Karpas-422 (cell line): ENCODE data around the gene PRRC2B. TPM values are rescaled to one million over a fixed set of nuclear protein-coding genes. Genes with fewer than 3 reads are reported as not detected.
"Not testable (repeated sequence)": the region's sequence is repeated elsewhere in the genome, so short reads cannot be mapped to it uniquely, and the experiment has no call there.

ENCODE experiments used
- DNase-seq: peaks from one replicate; pipeline ENCODE4 v3.0.0-alpha.2; 2015
- H2AFZ ChIP-seq: fragments of 200-600 bp; sonication (generic); 2 replicates; pipeline ENCODE4 v1.6.1; 2014; ENCODE audit warnings: antibody characterized with exemption, low read length, mixed read lengths
- H3K27ac ChIP-seq: fragments of 200-600 bp; sonication (generic); 2 replicates; pipeline ENCODE4 v1.5.1; 2014; ENCODE audit warnings: mild to moderate bottlenecking, low read length, moderate library complexity
- H3K27me3 ChIP-seq: fragments of 200-600 bp; sonication (generic); 2 replicates; pipeline ENCODE4 v1.6.1; 2014; ENCODE audit warnings: low read length, mixed read lengths
- H3K36me3 ChIP-seq: fragments of 200-600 bp; sonication (generic); 2 replicates; pipeline ENCODE4 v1.6.1; 2014; ENCODE audit warnings: low read length, mixed read lengths; ENCODE audit not compliant: insufficient read depth
- H3K4me1 ChIP-seq: fragments of 200-600 bp; sonication (generic); 2 replicates; pipeline ENCODE4 v1.6.1; 2014; ENCODE audit warnings: mild to moderate bottlenecking, low read length, mixed read lengths
- H3K4me2 ChIP-seq: fragments of 200-600 bp; sonication (generic); 2 replicates; pipeline ENCODE4 v1.6.1; 2014; ENCODE audit warnings: low read length, low read depth, mild to moderate bottlenecking; ENCODE audit not compliant: poor library complexity, severe bottlenecking
- H3K4me3 ChIP-seq: fragments of 200-600 bp; sonication (generic); 2 replicates; pipeline ENCODE4 v1.5.1; 2014; ENCODE audit warnings: mild to moderate bottlenecking, antibody characterized with exemption, low read length, mixed read lengths
- H3K79me2 ChIP-seq: fragments of 200-600 bp; sonication (generic); 2 replicates; pipeline ENCODE4 v1.6.1; 2014; ENCODE audit warnings: mild to moderate bottlenecking, low read length, mixed read lengths
- H3K9ac ChIP-seq: fragments of 200-600 bp; sonication (generic); 2 replicates; pipeline ENCODE4 v1.6.0; 2014; ENCODE audit warnings: low read length
- H3K9me2 ChIP-seq: fragments of 200-600 bp; sonication (generic), shearing (Covaris generic); replicated peaks from 2 replicates; pipeline ENCODE4 v1.6.0; 2014; ENCODE audit warnings: mild to moderate bottlenecking, low read length, moderate library complexity; ENCODE audit not compliant: insufficient read depth
- H3K9me3 ChIP-seq: fragments of 300-700, 200-600 bp; sonication (generic); 2 replicates; pipeline ENCODE4 v1.6.1; 2014; ENCODE audit warnings: low read length, mixed read lengths
- H4K20me1 ChIP-seq: fragments of 200-600 bp; sonication (generic); 2 replicates; pipeline ENCODE4 v1.6.1; 2014; ENCODE audit warnings: mild to moderate bottlenecking, antibody characterized with exemption, low read length, low read depth; ENCODE audit not compliant: insufficient read depth
- total RNA-seq: library from RNA; depleted of rRNA; stranded (reverse); fragments of >200 nt; shearing (Covaris generic); gene quantifications from 2 replicates; pipeline ENCODE4 v1.2.3, GENCODE V29; 2014; ENCODE audit warnings: low replicate concordance

PRRC2B gene
- total RNA-seq, 1 experiment from 2014 or later, result 83.8 TPM

- Histone ChIP-seq H3K9me2 (no peaks in the 10 kb centered on the region), H3K4me1 (no peaks in the 10 kb centered on the region), H3K36me3 (peaks cover 56% of the 10 kb centered on the region), H3K27ac (no peak overlapping the region), H3K79me2 (no peaks in the 10 kb centered on the region), H2AFZ (no peak overlapping the region), H3K4me3 (no peak overlapping the region), H4K20me1 (0 out of 2 replicates have a peak, but pooled peaks cover 3% of the 10 kb centered on the region), H3K27me3 (no peaks in the 10 kb centered on the region), H3K4me2 (no peak overlapping the region), H3K9me3 (no peaks in the 10 kb centered on the region), H3K9ac (no peak overlapping the region)
- DNase-seq, result no peak
These were observed 117.5 kb downstream of the PRRC2B start for GRCh38 chr9:131511416-131511815.

GRCh38 chr9:131511880-131512279, 118.0 kb downstream of the PRRC2B start:
- no peak overlapping the region for H3K4me2 ChIP-seq
- no peaks in the 10 kb centered on the region for H3K9me2 ChIP-seq
- no peak overlapping the region for H2AFZ ChIP-seq
- H3K9me3 ChIP-seq, result no peaks in the 10 kb centered on the region
- no peaks in the 10 kb centered on the region for H3K27me3 ChIP-seq
- H3K4me3 ChIP-seq, result no peak overlapping the region
- H4K20me1 ChIP-seq, result 0 out of 2 replicates have a peak, but pooled peaks cover 3% of the 10 kb centered on the region
- no peak overlapping the region for H3K27ac ChIP-seq
- no peaks in the 10 kb centered on the region for H3K4me1 ChIP-seq
- no peak for DNase-seq
- H3K79me2 ChIP-seq, result no peaks in the 10 kb centered on the region
- peaks cover 60% of the 10 kb centered on the region for H3K36me3 ChIP-seq
- H3K9ac ChIP-seq, result no peak overlapping the region

GRCh38 chr9:131513177-131513576, 119.3 kb downstream of the PRRC2B start:
- no peaks in the 10 kb centered on the region for H3K79me2 ChIP-seq
- no peak overlapping the region for H3K4me2 ChIP-seq
- DNase-seq, result no peak
- peaks cover 58% of the 10 kb centered on the region for H3K36me3 ChIP-seq
- 0 out of 2 replicates have a peak, but pooled peaks cover 3% of the 10 kb centered on the region for H4K20me1 ChIP-seq
- H3K27me3 ChIP-seq, result no peaks in the 10 kb centered on the region
- H3K9ac ChIP-seq, result no peak overlapping the region
- no peak overlapping the region for H3K27ac ChIP-seq
- H3K9me3 ChIP-seq, result no peaks in the 10 kb centered on the region
- H3K4me3 ChIP-seq, result no peak overlapping the region
- H3K4me1 ChIP-seq, result no peaks in the 10 kb centered on the region
- no peaks in the 10 kb centered on the region for H3K9me2 ChIP-seq
- H2AFZ ChIP-seq, result no peak overlapping the region

- H3K27me3 ChIP-seq, H3K79me2 ChIP-seq, H3K9me3 ChIP-seq, H3K4me1 ChIP-seq, H3K9ac ChIP-seq, H3K9me2 ChIP-seq, H4K20me1 ChIP-seq, H3K27ac ChIP-seq, H2AFZ ChIP-seq, H3K4me2 ChIP-seq, H3K4me3 ChIP-seq: not testable (repeated sequence)
- DNase-seq, result peak; percentile 71
- H3K36me3 ChIP-seq, result peaks cover 50% of the 10 kb centered on the region
These were observed 121.7 kb downstream of the PRRC2B start for GRCh38 chr9:131515559-131516031.

GRCh38 chr9:131516100-131516499, 122.2 kb downstream of the PRRC2B start:
- 0 out of 2 replicates have a peak, but pooled peaks cover 3% of the 10 kb centered on the region for H4K20me1 ChIP-seq
- no peak overlapping the region for H3K9ac ChIP-seq
- no peaks in the 10 kb centered on the region for H3K9me2 ChIP-seq
- peaks cover 45% of the 10 kb centered on the region for H3K36me3 ChIP-seq
- H3K4me2 ChIP-seq, result no peak overlapping the region
- DNase-seq, result no peak
- H3K27me3 ChIP-seq, result no peaks in the 10 kb centered on the region
- H3K4me1 ChIP-seq, result no peaks in the 10 kb centered on the region
- no peaks in the 10 kb centered on the region for H3K9me3 ChIP-seq
- H2AFZ ChIP-seq, result no peak overlapping the region
- no peaks in the 10 kb centered on the region for H3K79me2 ChIP-seq
- no peak overlapping the region for H3K4me3 ChIP-seq
- no peak overlapping the region for H3K27ac ChIP-seq

GRCh38 chr9:131516930-131517329, 123.0 kb downstream of the PRRC2B start:
- H2AFZ ChIP-seq, result no peak overlapping the region
- H3K4me1 ChIP-seq, result no peaks in the 10 kb centered on the region
- no peak overlapping the region for H3K4me3 ChIP-seq
- no peaks in the 10 kb centered on the region for H3K79me2 ChIP-seq
- no peak overlapping the region for H3K9ac ChIP-seq
- H3K9me2 ChIP-seq, result no peaks in the 10 kb centered on the region
- no peak for DNase-seq
- no peak overlapping the region for H3K4me2 ChIP-seq
- H3K36me3 ChIP-seq, result peaks cover 39% of the 10 kb centered on the region
- H4K20me1 ChIP-seq, result 0 out of 2 replicates have a peak, but pooled peaks cover 3% of the 10 kb centered on the region
- H3K27me3 ChIP-seq, result no peaks in the 10 kb centered on the region
- H3K9me3 ChIP-seq, result no peaks in the 10 kb centered on the region
- no peak overlapping the region for H3K27ac ChIP-seq

GRCh38 chr9:131517761-131518190, 123.9 kb downstream of the PRRC2B start:
- no peak for DNase-seq

GRCh38 chr9:131518553-131518952, 124.7 kb downstream of the PRRC2B start:
- no peaks in the 10 kb centered on the region for H3K9me2 ChIP-seq
- H3K9ac ChIP-seq, result no peak overlapping the region
- 0 out of 2 replicates have a peak, but pooled peaks cover 3% of the 10 kb centered on the region for H4K20me1 ChIP-seq

More at GRCh38 chr9:131517761-131518190, 123.9 kb downstream of the PRRC2B start:
- no peak overlapping the region for H3K4me3 ChIP-seq
- H3K27me3 ChIP-seq, result no peaks in the 10 kb centered on the region
- no peak overlapping the region for H3K9ac ChIP-seq
- no peak overlapping the region for H3K4me2 ChIP-seq
- H2AFZ ChIP-seq, result no peak overlapping the region
- H3K27ac ChIP-seq, result no peak overlapping the region
- H4K20me1 ChIP-seq, result 0 out of 2 replicates have a peak, but pooled peaks cover 3% of the 10 kb centered on the region
- peaks cover 34% of the 10 kb centered on the region for H3K36me3 ChIP-seq
- no peaks in the 10 kb centered on the region for H3K79me2 ChIP-seq
- no peaks in the 10 kb centered on the region for H3K9me3 ChIP-seq
- H3K4me1 ChIP-seq, result no peaks in the 10 kb centered on the region
- no peaks in the 10 kb centered on the region for H3K9me2 ChIP-seq

More at GRCh38 chr9:131518553-131518952, 124.7 kb downstream of the PRRC2B start:
- Histone ChIP-seq H3K4me1 (no peaks in the 10 kb centered on the region), H3K79me2 (no peaks in the 10 kb centered on the region), H3K27me3 (no peaks in the 10 kb centered on the region), H3K27ac (no peak overlapping the region), H3K36me3 (peaks cover 28% of the 10 kb centered on the region), H3K4me3 (no peak overlapping the region), H3K4me2 (no peak overlapping the region), H2AFZ (no peak overlapping the region), H3K9me3 (no peaks in the 10 kb centered on the region)
- DNase-seq, result no peak
